Body of pancreas (tissue), 4 donors: Measurements from ENCODE around the gene TPO. TPM values are rescaled to one million over a fixed set of nuclear protein-coding genes. Genes with fewer than 3 reads are reported as not detected.

Experiments used
- ATAC-seq: fragments of 150-250 bp; one replicate; pipeline ENCODE4 v1.9.1; 2016
- DNase-seq, 4 donors: peaks; one replicate each; pipeline ENCODE4 v3.0.0-alpha.2; 2019
- H3K27ac ChIP-seq, 4 donors: fragments of 200-600 bp; sonication (generic); 1 replicate in 3 of 4; 2 replicates in 1 of 4; pipeline versions ENCODE4 v1.5.1 to v1.6.1; 2016 to 2019; ENCODE audit warnings: mild to moderate bottlenecking in 1 of 4, mixed read lengths in 1 of 4, moderate library complexity in 1 of 4
- H3K27me3 ChIP-seq, 2 donors: fragments of 200-600 bp; sonication (generic); one replicate each; pipeline ENCODE4 v1.6.0; 2016; ENCODE audit warnings: mild to moderate bottlenecking in 1 of 2
- H3K36me3 ChIP-seq, 2 donors: fragments of 200-600 bp; sonication (generic); replicated peaks in 1 of 2; 2 replicates each; pipeline ENCODE4 v1.5.1; 2016; ENCODE audit warnings: low read depth in 2 of 2; ENCODE audit not compliant: insufficient read depth in 1 of 2
- H3K4me1 ChIP-seq: fragments of 200-600 bp; sonication (generic); one replicate; pipeline ENCODE4 v1.6.0; 2016
- H3K4me3 ChIP-seq, 2 donors: fragments of 200-600 bp; sonication (generic); 1 replicate in 1 of 2; 2 replicates in 1 of 2; pipeline ENCODE4 v1.5.1; 2016 to 2019
- H3K9me3 ChIP-seq, 3 donors: fragments of 200-600 bp; sonication (generic); 1 replicate in 2 of 3; 2 replicates in 1 of 3; pipeline ENCODE4 v1.5.1; 2016
- CTCF ChIP-seq, 7 experiments: fragments of 450-650 bp in 4 of 7; fragments of 200-600 bp in 3 of 7; sonication (generic) in 3 of 7; IDR thresholded peaks; one replicate each; pipeline ENCODE4 v1.5.1; 2016 to 2019; ENCODE audit warnings: antibody characterized with exemption in 7 of 7
- POLR2A ChIP-seq, 3 donors: fragments of 450-650 bp; IDR thresholded peaks; one replicate each; pipeline ENCODE4 v1.6.1; 2016; ENCODE audit warnings: antibody characterized with exemption in 3 of 3, mild to moderate bottlenecking in 2 of 3
- WGBS, 2 donors: methylation state at CpG; one replicate each; pipeline ENCODE4 v1.1.5; 2017; 5-methylcytosine and 5-hydroxymethylcytosine counted together
- intact Hi-C: fragments of 100-400 bp; cut with DNase I; formaldehyde crosslinking; loops from one replicate; pipeline ENCODE4 v1.15.1; 2023
- total RNA-seq, 2 donors: library from RNA; depleted of rRNA; stranded (reverse); fragments of >200 nt; gene quantifications; one replicate each; pipeline ENCODE4 v1.1.0, GENCODE V29; 2016

Gene TPO
- total RNA-seq, 2 donors from 2014 or later = 1.0 to 4.3 TPM

GRCh38 chr2:1461507-1462390 is 48.5 kb downstream of the TPO start:
- ATAC-seq (no peak), DNase-seq (no peak)
- 68 to 72% methylated on average over 13 to 27 of the region's 28 CpGs for WGBS, 2 donors
- intact Hi-C loops = no loop called here
- Histone ChIP-seq H3K4me3 (no peak overlapping the region), H3K27ac (no peak overlapping the region), H3K36me3 (no peaks in the 10 kb centered on the region), H3K27me3 (no peaks in the 10 kb centered on the region), H3K4me1 (no peaks in the 10 kb centered on the region), H3K9me3 (no peaks in the 10 kb centered on the region)
- TF ChIP-seq POLR2A (IDR thresholded peaks at IDR 0.05) (no peak), CTCF (IDR thresholded peaks at IDR 0.05) (no peak)

- TF ChIP-seq CTCF (IDR thresholded peaks at IDR 0.05) (no peak), POLR2A (IDR thresholded peaks at IDR 0.05) (no peak)
- H3K36me3 ChIP-seq = no peaks in the 10 kb centered on the region
- no peak for ATAC-seq
Observed at GRCh38 chr2:1462994-1463393, 49.7 kb downstream of the TPO start.

GRCh38 chr2:1472350-1472749 is 59.1 kb downstream of the TPO start:
- TF ChIP-seq POLR2A (IDR thresholded peaks at IDR 0.05) (no peak), CTCF (IDR thresholded peaks at IDR 0.05) (no peak)
- no peaks in the 10 kb centered on the region for H3K9me3 ChIP-seq
- no peak overlapping the region for H3K4me3 ChIP-seq
- H3K27me3 ChIP-seq = no peaks in the 10 kb centered on the region
- H3K27ac ChIP-seq = no peak overlapping the region
- DNase-seq = no peak
- WGBS, 2 donors = 85 to 91% methylated on average over 9 of the region's 9 CpGs
- H3K36me3 ChIP-seq = no peaks in the 10 kb centered on the region
- ATAC-seq = no peak
- intact Hi-C loops = no loop called here
- no peaks in the 10 kb centered on the region for H3K4me1 ChIP-seq

More at GRCh38 chr2:1462994-1463393, 49.7 kb downstream of the TPO start:
- intact Hi-C loops = no loop called here
- no peak overlapping the region for H3K4me3 ChIP-seq
- no peaks in the 10 kb centered on the region for H3K4me1 ChIP-seq
- no peaks in the 10 kb centered on the region for H3K27me3 ChIP-seq
- 55 to 65% methylated on average over 4 of the region's 4 CpGs for WGBS, 2 donors
- no peak overlapping the region for H3K27ac ChIP-seq
- DNase-seq = no peak
- H3K9me3 ChIP-seq = no peaks in the 10 kb centered on the region

DNA sequence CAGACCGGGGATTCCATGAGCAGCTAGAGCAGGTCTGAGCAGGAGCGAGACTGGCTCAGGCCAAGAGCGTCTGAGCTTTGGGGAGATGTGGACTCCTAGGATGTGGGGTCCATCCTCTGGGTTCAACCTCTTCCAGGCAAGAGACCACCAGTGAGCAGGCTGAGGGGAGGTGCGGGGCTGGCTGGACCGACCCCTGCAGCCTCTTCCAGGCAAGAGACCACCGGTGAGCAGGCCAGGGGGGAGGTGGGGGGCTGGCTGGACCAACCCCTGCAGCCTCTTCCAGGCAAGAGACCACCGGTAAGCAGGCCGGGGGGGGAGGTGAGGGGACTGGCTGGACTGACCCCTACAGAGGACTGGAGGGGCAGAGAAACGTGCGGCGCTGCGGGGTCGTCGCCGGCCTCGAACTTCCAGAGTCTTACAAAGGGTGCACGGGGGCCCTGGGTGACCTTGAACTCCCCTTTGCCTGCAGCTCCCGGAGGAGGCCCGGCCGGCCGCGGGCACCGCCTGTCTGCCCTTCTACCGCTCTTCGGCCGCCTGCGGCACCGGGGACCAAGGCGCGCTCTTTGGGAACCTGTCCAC is 63.4 kb downstream of the TPO start:
- H3K27ac ChIP-seq = no peak overlapping the region
- no peak overlapping the region for H3K4me3 ChIP-seq
- no peaks in the 10 kb centered on the region for H3K4me1 ChIP-seq
- TF ChIP-seq POLR2A (IDR thresholded peaks at IDR 0.05) = no peak
- no peak for TF ChIP-seq CTCF (IDR thresholded peaks at IDR 0.05)
- 91 to 96% methylated on average over 6 to 30 of the region's 30 CpGs for WGBS, 2 donors
- H3K9me3 ChIP-seq = no peaks in the 10 kb centered on the region
- H3K36me3 ChIP-seq = no peaks in the 10 kb centered on the region
- no peaks in the 10 kb centered on the region for H3K27me3 ChIP-seq
- no peak for ATAC-seq
- no peak for DNase-seq
- intact Hi-C loops = no loop called here
